HG02852 (cell line): Measurements from ENCODE around the gene SETD6.
A peak's percentile ranks its signal among the peaks of the same experiment; 100 is the strongest.

Source experiments
- ATAC-seq: cut with Tn5 transposase; IDR thresholded peaks from one replicate; pipeline ENCODE4 v1.9.1; 2021; ENCODE audit warnings: mild to moderate bottlenecking, moderate library complexity; ENCODE audit not compliant: unreplicated experiment

SETD6 gene

DNA sequence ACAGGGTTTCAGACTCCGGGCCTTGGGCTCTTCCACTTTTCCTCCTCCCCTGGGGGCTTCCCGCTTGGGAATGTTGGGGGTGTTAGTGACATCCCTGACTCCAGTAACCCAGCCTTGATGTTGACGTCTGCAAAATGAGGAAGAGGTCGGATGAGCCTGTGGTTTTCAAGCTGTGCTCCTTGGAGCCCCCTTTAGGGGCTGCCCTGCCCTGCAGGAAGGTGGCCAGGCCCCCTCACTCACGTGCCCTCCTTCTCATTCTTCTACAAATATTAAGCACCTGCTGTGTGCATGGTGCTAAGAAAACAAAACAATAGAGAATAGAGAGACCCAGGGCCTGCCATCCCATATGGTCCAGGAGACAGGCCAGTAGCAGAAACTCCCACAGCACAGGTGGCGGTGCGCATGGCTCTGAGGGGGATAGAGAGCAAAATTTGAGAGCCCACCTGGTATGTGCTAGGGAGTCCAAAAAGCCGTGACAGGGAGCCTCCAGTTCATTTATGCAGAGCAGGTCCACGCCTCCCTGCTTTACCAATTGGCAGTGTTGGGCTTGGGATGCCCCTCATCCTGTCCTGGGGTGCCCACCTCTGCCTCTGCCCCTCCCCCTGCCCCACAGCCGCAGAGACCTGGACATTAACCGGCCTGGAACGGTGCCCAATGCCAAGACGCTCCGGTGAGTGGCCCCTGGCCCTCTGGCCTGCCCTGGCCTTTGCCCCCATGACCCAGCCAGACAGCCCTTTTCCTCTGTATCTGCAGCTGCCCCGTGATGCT lies 7.9 kb upstream of the SETD6 start:
- no peak for ATAC-seq

DNA sequence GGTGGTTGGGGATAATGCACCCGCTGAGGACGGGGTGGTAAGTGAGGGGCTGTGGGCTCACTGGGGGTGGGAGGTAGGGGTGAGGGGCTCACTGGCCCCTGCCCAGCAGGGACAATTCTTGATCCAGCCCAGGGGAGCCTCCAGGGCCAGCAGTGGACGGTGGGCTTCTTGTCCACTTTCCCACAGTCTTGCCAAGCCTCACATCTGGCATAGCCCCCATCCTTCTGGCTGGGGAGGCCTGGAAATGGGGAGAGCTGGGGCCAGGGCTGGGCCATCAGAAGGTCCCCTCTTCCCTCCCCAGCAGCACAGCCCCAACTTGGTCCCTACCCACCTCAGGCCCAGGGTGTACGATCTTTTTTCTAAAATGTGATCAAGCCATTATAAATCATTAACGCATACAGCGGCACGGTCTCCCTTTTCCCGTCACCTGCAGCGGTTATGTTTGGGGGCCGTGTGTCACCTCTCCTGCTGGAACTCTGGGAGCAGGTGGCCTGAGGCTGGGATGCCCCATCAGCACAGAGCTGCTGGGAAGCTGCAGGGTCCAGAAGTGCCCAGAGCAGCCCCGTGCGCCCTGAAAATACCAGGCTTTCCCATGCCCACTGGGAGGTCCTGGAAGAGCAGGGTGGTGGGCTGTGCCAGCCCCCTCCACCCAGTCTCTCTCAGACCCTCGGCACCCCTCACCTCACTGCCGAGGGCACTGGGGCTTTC lies 7.2 kb upstream of the SETD6 start:
- ATAC-seq = no peak

DNA sequence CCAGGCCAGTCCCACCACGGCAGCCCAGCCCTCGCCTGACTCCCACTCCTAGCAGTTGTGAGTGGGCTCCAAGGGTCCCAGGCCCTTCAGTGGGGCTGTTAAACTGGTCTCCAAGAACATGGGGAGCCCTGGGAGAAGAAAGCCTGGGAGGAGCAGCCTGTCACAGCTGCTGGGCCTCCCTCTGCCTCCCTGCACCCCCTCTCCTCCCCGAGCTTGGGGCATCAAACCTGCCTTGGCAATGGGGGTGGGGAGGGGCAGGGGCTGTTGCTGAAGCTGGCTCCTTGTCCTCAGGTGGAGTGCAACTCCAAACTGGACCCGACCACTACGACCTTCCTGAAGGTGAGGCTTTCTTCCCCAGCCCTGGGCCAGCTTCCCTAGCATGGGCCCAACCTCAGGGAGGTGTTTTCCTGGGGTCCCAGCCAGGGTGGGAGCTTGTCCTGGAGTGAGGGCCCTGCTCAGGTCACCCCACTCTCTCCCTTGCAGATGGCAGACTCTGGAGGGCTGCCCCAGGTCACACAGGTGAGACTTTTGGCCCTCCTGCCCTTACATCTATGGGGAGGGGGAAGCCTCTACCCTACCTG lies 6.6 kb upstream of the SETD6 start:
- no peak for ATAC-seq

DNA sequence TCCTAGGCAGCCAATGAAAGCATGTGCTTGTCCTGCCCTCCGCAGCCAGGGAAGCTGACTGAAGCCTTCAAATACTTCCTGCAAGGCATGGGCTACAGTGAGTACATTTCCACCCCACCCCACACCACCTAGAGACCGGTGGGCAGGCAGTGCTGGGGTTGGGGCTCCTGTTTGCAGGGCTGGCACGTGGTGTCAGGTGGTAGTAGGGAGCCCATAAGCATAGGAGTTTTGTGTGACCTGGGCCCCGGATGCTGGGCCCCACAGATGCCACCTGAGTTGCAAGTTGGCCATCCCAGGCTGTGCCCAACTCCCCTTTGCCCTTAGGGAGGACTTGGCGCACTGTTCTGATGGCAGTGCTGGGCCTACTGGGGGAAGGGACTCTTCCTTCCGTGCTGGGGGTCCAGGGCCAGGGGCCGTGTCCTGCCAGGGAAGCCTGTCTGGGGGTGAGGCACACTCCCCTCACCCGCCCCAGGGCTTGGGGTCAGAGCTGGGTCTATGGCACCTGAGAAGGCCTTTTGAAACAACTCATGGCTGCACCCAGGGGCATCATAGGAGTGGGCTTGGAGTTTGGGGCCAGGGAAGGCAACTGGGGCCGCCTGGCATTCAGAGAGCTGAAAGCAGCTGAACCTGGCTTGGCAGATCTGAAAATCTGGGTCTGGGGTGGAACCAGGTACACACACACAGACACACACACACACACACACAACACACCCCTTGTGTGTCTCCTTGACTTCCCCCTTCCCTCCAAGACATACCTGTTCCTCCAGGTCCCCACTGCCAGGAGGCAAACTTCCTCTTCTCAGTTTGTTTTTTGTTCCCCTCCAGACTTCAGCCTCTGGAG lies 5.8 kb upstream of the SETD6 start:
- ATAC-seq = no peak

DNA sequence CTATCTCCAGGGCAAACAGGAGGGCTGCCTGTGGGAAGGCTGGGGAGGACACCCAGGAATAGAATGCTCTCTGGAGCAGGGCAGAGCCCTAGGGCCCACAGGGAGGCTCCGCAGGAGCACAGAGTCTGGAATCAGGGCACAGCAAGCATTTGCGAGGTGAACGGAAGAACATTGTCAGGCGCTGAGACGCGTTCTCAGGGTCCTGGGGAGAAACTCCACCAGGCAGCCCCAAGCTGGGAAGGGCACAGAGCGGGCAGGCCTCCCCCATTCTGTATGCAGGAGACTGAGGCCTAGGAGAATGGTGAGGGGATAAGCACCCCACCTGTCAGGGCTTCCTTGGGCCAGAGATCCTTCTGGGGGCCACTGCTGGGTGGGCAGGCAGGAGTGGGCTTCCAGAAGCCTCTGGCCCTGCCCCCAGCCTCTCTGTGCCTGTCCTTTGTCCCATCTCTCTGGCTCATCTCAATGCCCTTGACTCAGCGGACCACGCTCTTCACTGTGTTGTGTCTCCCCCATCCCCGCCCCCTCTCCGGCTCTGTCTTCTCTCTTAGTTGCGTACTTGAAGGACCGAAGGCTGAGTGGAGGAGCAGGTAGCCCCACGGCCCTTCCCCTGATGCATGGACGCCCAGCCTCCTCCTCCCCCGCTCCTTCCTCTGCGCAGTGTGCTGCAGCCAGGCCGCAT lies 5.1 kb upstream of the SETD6 start:
- ATAC-seq = no peak

DNA sequence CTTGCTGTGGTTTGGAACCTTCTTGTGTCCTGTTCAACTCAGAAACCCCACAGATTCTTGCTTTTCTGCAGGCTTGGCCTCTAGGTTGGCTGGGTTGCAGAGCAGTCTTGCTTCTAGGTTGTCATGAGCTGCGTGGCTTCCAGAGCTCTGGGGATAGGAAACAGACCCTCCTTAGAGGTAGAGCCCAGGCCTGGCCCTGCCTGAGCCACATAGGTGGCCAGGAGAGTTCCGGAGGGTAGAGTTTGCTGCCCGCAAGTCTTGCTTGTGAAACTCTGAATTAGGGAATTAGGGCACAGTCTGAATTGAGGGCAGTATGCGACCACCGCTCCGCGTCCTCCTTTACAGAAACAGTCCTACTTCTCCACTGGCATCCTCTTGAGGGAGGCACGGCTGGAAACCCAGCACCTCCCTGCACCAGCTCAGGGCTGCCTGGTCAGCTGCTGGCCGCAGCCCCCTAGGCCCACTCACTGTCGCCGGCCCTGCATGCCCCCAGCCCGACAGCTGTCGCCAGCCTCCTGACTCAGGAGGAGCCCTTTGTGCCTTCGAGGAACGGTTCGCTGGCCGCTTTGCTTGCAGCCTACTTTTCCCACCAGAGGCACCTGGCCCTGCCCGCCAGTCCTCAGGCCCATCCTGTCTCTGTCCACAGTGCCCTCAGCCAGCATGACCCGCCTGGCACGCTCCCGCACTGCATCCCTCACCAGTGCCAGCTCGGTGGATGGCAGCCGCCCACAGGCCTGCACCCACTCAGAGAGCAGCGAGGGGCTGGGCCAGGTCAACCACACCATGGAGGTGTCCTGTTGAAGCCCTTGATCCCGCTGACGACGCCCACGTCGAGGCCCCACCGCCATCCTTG lies 4.3 kb upstream of the SETD6 start:
- ATAC-seq = no peak

DNA sequence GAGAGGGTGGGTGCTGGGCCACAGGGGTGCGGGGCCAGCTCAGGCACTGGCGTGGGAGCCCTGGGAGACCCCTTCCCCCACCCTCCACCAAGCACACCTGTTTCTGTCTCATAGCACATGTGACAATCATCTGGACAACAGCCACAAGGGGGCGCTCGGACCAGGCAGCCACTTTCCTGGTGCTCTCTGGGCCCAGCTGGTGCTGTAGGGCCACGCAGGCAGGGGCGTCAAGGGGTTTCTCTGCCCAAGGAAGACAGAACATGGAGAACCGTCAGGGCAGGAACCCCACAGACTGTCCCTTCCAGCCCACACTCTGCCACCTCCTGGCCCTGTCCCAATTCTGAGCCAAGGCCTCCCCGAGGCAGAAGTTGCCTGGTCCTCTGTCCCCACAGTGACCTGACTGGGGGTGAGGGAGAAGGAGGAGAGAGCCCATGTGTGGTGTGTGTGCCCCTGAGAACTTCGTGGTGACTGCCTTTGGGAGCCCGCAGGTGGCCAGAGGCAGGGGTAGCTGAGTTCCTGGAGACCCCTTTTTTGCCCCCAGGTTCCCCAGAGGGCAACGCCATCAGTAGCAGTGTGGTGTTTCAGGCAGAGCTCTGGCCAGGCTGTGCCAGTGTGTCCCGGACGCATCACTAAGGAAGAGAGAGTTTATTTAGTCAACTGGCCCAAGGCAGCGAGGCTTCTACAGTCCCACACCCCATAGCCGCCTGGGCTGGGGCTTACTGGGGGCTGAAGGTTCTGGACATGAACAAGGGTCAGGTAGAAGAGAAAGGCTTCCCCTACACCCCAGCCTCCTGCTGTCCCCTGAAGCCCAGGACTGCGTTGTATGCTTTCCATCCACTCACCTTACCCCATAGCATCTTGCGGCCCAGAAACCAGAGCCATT lies 3.1 kb upstream of the SETD6 start:
- peak; percentile 35 for ATAC-seq

DNA sequence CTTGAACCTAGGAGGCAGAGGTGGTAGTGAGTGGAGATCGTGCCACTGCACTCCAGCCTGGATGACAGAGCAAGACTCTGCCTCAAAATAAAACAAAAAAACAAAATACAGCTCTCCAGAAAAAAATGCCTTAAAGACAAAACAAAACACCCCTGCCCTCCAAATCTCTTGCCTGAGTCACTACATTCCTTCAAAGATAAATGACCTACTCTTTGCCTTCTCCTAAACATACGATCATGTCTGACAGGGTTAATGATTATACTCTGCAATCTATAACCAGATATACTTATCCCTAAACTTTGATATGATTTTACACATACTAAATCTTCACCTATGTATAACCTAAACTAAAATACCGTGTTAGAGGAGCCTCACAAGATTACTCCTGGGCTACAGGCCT lies 1.4 kb upstream of the SETD6 start:
- no peak for ATAC-seq

DNA sequence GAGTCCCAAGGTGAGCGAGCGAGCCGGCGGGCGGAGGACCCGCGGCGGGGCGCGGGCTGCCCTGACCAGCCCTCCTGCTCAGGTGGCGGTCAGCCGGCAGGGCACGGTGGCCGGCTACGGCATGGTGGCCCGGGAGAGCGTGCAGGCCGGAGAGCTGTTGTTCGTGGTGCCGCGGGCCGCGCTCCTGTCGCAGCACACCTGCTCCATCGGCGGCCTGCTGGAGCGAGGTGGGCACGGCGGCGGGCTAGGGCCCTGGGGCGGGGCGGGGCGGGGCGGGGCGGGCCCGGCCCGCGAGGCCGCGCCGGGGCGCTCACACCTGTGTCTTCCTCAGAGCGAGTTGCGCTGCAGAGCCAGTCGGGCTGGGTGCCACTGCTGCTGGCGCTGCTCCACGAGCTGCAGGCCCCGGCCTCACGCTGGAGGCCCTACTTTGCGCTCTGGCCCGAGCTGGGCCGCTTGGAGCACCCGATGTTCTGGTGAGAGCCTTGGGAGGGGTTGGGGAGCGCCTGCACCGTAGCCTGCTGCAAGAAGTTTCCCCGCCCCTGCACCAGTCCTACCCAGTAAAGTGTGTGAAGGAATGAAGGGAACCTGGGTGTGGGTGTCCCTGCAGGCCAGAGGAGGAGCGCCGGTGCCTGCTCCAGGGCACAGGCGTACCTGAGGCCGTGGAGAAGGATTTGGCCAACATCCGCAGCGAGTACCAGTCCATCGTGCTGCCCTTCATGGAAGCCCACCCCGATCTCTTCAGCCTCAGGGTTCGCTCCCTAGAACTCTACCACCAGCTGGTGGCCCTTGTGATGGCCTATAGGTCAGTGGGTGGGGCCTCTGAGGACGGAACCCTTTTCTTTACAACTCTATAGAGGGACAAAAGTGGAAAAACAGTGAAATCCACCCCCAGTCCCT lies 802 bp downstream of the SETD6 start:
- ATAC-seq = peak; percentile 41

DNA sequence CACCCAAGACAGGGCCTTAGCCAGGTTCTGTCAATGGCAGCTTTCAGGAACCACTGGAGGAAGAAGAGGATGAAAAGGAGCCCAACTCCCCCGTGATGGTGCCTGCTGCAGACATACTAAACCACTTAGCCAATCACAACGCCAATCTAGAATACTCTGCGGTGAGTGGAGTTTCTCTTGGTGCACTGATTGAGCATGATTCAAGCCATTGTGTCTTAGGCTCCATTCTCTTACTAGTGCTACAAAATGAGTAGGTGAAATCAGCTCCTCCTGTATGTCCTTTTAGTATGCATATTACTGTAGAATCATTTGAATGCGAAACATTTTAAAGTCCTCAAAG lies 1.4 kb downstream of the SETD6 start:
- ATAC-seq = no peak

DNA sequence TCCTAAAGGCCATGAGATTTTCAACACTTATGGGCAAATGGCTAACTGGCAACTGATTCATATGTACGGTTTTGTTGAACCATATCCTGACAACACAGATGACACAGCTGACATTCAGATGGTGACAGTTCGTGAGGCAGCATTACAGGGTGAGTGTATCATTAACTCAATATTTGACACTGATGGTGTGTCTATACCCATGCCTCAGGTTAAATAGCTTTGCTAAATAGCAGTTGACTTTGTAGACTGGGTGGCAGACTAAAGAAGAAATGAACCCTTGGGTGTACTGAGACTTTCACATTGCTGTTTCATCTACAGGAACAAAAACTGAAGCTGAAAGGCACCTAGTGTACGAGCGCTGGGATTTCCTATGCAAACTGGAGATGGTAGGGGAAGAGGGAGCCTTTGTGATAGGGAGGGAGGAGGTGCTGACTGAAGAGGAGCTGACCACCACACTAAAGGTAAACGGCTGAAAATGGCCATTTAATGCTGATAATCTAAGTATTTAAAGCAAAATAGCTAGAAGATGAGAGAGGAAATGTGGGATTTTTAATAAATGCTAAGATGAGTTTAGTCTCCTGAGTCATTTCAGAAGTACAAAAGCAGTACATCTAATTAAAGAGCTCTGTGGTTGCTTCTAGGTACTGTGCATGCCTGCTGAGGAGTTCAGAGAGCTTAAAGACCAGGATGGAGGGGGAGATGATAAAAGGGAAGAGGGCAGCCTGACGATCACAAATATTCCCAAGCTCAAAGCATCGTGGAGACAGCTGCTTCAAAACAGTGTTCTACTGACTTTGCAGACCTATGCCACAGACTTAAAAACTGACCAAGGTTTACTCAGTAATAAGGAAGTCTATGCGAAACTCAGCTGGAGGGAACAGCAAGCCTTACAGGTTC lies 3.0 kb downstream of the SETD6 start:
- ATAC-seq = peak; percentile 46

DNA sequence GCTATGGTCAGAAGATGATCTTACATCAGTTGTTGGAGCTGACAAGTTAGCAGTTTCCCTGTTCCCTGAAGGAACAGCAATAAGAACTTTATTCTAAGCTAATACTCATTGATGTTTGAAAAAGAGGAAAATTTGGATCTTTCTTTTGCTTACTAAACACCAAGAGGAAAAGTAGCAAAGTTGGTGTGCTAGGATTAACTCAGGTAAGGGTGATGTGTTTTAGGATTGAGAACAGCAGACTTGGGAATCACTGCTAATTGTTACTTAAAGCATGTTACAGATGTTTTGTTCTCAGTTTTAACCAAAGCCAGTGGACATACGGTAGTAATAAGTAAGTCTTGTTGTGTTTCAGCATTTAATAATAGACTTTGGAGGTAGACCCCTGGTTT lies 3.7 kb downstream of the SETD6 start:
- ATAC-seq = no peak

DNA sequence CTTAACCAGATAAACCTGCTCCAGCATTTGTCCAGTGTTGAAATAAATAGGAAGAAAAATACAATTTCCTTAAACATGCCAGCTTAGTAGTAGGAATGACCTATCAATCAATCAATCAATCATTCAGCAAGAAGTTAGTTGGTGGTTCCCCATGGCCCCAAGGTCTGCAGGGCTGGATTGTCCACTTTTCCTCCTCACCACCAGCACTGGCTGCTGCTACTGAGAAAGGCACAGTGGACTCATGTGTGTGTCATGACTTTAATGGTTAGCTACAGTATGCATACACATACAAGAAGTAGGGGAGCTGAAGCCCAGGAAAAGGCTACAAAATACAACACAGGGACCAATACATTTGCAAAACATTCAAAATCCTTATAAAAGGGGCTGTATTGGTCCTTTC lies 4.4 kb downstream of the SETD6 start:
- ATAC-seq = no peak

DNA sequence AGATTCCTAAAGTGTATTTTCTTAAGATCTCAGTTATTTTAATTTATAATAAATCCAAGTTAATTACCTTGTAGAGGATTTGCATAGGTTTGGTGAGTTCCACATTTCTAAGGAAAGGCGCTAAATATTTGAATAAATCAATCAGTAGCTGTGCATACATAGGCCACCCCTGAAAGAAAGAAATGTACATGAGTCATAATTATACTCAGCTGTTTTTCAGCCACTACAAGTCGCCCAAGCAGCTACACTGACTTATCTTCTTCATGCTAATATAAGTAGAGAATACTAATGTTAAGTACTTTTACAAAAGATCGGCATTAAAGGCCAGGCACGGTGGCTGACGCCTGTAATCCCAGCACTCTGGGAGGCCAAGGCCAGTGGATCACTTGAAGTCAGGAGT lies 14.9 kb downstream of the SETD6 start:
- no peak for ATAC-seq

DNA sequence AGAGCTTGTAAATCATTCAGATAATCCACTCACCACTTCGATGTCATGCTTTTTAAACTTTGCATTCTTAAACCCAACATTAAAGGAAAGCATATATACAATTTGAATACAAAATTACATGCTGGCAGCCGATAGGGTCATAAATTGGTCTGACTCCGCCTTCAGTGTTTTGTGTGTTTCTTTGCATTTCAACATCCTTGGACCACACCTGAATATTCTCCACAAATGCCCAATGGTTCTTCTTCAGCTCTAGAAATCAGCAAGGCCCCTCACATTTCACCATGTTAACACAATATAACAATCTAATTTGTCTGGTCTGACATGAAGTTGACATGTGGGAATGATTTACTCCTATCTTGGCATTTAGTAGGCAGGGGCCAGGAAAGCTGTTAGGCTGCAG lies 17.1 kb downstream of the SETD6 start:
- no peak for ATAC-seq

DNA sequence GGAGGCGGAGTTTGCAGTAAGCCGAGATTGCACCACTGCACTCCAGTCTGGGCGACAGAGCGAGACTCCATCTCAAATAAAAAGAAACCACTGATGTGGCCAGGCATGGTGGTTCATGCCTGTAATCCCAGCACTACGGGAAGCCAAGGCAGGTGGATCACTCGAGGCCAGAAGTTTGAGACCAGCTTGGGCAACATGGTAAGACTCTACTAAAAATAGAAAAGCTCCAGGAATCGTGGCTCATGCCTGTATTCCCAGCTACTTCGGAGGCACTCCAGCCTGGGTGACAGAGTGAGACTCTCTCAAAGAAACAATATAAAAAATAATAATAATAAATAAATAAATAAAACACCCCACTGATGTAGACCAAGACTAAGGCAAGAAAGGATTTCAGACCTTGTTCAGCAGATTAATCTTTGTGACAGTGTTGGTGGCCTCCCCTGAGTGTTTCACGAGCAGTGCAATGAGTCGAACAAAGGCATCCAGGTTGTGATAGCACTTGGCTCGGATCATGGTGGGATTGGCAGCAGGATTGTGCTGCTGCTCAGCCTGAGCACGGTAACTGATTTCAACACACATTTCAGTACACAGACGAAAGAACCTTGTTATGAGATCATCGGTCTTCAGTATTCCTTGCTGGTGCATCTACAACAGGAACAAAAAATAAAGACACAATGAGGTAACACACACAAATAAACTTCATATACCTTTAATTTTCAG lies 18.6 kb downstream of the SETD6 start:
- no peak for ATAC-seq
